AG04450 (cell line): Measurements from ENCODE around the gene UGCG. TPM values are rescaled to one million over a fixed set of nuclear protein-coding genes. Genes with fewer than 3 reads are reported as not detected.

Source experiments
- CTCF ChIA-PET: fragments of 300-600, 350-600 bp; formaldehyde crosslinking; extraction: SDS; loops from one replicate; lab custom pipeline; 2022; ENCODE audit warnings: antibody characterized with exemption, inconsistent platforms; lab: Charles Lee
- POLR2A ChIA-PET: fragments of 350-600 bp; formaldehyde crosslinking; extraction: SDS; loops from one replicate; lab custom pipeline; 2021; ENCODE audit warnings: antibody characterized with exemption, inconsistent platforms; lab: Yijun Ruan, JAX
- DNase-seq: peaks from one replicate; pipeline ENCODE4 v3.0.0-alpha.2; 2011; ENCODE audit warnings: low read depth, low spot score
- H3K27ac ChIP-seq: one replicate; pipeline ENCODE4 v1.5.1; 2012; ENCODE audit warnings: low read depth, low read length, control low read depth
- H3K27me3 ChIP-seq: one replicate; pipeline ENCODE4 v1.6.0; 2012; ENCODE audit warnings: low read length; ENCODE audit not compliant: control insufficient read depth, insufficient read depth
- H3K4me3 ChIP-seq: 2 replicates; pipeline ENCODE4 v1.5.1; 2011; ENCODE audit warnings: mild to moderate bottlenecking, low read depth, low read length, control low read depth
- H3K9me3 ChIP-seq: 2 replicates; pipeline ENCODE4 v1.5.1; 2012; ENCODE audit warnings: low read length; ENCODE audit not compliant: control insufficient read depth, insufficient read depth
- polyA plus RNA-seq: library from polyadenylated mRNA; depleted of rRNA; stranded (reverse); fragments of >200 nt; gene quantifications from 2 replicates; pipeline ENCODE4 v1.2.3, GENCODE V29; 2011
- TF ChIP-seq, protein P1 (sequence below): IDR thresholded peaks from 2 replicates; pipeline ENCODE4 v1.5.1; 2011; ENCODE audit warnings: low read depth, low read length, control low read depth, inconsistent platforms

The UGCG gene
- polyA plus RNA-seq, 1 experiment: 149 TPM

DNA sequence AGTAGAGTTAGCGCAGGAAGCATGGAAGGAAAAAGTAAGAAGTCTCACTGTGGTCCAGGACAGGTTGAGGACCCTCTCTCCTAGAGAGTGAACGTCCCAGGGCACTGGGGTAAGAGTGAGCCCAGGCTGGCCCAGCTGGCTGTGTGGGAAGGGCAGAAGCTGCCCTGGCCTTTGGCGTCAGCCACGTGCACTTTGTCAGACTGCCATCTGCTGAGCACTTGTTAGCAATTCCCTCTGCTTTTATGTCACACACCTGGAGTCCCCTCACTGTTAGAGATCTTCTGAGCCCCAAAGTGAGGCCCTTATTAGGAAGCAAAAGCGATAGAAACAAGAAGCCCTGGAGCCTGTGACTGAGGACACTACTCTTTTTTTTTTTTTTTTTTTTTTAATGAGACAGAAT, 79.1 kb downstream of the UGCG start:
- TF ChIP-seq, protein P1, sequence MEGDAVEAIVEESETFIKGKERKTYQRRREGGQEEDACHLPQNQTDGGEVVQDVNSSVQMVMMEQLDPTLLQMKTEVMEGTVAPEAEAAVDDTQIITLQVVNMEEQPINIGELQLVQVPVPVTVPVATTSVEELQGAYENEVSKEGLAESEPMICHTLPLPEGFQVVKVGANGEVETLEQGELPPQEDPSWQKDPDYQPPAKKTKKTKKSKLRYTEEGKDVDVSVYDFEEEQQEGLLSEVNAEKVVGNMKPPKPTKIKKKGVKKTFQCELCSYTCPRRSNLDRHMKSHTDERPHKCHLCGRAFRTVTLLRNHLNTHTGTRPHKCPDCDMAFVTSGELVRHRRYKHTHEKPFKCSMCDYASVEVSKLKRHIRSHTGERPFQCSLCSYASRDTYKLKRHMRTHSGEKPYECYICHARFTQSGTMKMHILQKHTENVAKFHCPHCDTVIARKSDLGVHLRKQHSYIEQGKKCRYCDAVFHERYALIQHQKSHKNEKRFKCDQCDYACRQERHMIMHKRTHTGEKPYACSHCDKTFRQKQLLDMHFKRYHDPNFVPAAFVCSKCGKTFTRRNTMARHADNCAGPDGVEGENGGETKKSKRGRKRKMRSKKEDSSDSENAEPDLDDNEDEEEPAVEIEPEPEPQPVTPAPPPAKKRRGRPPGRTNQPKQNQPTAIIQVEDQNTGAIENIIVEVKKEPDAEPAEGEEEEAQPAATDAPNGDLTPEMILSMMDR: no peak
- Histone ChIP-seq H3K27ac (no peak overlapping the region), H3K27me3 (no peaks in the 10 kb centered on the region), H3K4me3 (no peak overlapping the region), H3K9me3 (no peaks in the 10 kb centered on the region)
- no peak for DNase-seq
- ChIA-PET CTCF (no interaction called here), POLR2A (no interaction called here)

DNA sequence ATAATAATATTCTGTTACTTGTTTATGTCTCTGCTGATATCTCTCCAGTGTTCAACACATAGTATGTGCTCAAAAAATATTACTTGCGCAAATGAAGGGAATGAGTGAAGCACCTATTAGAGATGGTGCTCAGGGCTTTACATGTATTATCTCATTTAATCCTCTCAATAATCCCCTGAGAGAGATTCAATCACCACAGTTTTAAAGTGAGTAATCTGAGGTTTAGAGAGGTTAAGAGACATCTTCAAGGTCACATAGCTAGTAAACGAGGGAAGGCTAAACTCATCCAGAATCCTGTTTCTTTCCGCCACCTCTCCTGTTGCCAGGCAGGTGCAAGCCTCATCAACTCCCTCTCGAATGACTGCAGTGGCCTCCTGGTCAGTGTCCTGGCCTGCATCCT, 82.0 kb downstream of the UGCG start:
- no peak overlapping the region for H3K27ac ChIP-seq
- DNase-seq: no peak
- TF ChIP-seq, protein P1: no peak
- H3K9me3 ChIP-seq: no peaks in the 10 kb centered on the region
- ChIA-PET POLR2A (no interaction called here), CTCF (no interaction called here)
- no peaks in the 10 kb centered on the region for H3K27me3 ChIP-seq
- no peak overlapping the region for H3K4me3 ChIP-seq

DNA sequence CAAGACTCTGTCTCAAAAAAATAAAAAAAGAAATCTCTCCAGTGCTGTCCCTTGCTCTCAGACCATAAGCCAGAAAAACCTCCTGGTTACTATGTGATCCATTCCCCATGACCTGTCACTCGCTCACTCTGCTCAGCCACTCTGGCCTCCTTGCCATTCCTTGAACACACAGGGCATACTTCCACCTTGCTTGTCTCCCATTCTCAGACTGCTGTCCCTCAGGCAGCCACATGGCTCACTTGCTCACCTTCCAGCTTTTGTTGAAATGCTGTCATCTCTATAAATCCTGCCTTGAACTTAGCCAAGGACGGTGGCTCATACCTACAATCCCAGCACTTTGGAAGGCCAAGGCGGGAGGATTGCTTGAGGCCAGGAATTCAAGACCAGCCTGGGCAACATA, 82.9 kb downstream of the UGCG start:
- ChIA-PET CTCF (no interaction called here), POLR2A (no interaction called here)
- TF ChIP-seq, protein P1: no peak
- H3K27ac ChIP-seq: no peak overlapping the region
- H3K9me3 ChIP-seq: no peaks in the 10 kb centered on the region
- no peak overlapping the region for H3K4me3 ChIP-seq
- no peak for DNase-seq
- no peaks in the 10 kb centered on the region for H3K27me3 ChIP-seq

DNA sequence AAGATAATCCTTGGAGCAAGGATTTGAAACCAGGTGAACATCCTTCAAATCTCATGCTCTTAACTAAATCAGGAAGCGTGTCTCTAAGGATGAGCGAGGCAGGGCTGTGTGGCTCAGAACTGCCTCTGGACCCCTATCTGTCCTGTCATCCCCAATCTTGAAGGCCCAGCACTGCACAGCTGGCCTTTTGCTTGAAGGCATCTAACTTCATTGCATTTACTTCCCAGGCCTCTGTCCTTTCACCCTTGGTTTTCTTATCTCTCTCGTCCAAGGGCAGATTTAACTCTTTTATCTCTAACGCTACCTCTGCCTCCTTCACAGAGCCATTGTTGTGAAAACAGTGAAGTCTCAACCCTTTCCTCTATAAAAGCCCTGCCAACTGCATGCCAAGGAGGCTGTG, 83.8 kb downstream of the UGCG start:
- no peak for DNase-seq
- CTCF ChIA-PET: no interaction called here
- no peak overlapping the region for H3K4me3 ChIP-seq

DNA sequence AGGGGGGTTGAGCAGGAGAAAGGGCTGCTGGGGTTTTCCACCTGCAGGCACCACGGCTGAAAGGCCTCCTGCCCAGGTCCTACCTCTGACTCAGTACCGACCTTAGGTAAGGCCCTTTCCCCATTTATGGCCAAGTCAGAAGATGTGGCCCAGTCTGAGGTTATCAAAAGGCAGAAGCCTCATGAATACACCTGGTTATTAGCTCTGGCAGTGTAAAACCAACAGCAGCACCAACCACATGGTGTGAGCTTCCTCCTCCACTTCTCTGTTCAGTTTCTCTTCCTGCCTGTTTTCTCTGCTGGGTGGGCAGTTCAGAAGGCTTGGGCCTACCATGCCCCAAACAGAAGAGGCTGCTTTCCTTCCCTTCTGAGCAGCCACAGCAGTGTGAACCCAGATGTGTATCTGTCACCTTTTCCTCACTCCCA, 86.9 kb downstream of the UGCG start:
- ChIA-PET CTCF (no interaction called here), POLR2A (no interaction called here)
- no peak overlapping the region for H3K4me3 ChIP-seq
- no peaks in the 10 kb centered on the region for H3K27me3 ChIP-seq
- no peak overlapping the region for H3K27ac ChIP-seq
- no peak for DNase-seq
- TF ChIP-seq, protein P1: no peak
- H3K9me3 ChIP-seq: no peaks in the 10 kb centered on the region

More for the DNA sequence above, 83.8 kb downstream of the UGCG start:
- no peaks in the 10 kb centered on the region for H3K27me3 ChIP-seq
- POLR2A ChIA-PET: no interaction called here
- no peaks in the 10 kb centered on the region for H3K9me3 ChIP-seq
- TF ChIP-seq, protein P1: no peak
- no peak overlapping the region for H3K27ac ChIP-seq
